ENCODE results near the gene FHOD3. TPM values are rescaled to one million over a fixed set of nuclear protein-coding genes. Genes with fewer than 3 reads are reported as not detected.

The FHOD3 gene
- total RNA-seq, 2 experiments from 2014 or later = not detected

GRCh38 chr18:36593001-36593400 is 295.5 kb downstream of the FHOD3 start:
- TF ChIP-seq, protein P1, sequence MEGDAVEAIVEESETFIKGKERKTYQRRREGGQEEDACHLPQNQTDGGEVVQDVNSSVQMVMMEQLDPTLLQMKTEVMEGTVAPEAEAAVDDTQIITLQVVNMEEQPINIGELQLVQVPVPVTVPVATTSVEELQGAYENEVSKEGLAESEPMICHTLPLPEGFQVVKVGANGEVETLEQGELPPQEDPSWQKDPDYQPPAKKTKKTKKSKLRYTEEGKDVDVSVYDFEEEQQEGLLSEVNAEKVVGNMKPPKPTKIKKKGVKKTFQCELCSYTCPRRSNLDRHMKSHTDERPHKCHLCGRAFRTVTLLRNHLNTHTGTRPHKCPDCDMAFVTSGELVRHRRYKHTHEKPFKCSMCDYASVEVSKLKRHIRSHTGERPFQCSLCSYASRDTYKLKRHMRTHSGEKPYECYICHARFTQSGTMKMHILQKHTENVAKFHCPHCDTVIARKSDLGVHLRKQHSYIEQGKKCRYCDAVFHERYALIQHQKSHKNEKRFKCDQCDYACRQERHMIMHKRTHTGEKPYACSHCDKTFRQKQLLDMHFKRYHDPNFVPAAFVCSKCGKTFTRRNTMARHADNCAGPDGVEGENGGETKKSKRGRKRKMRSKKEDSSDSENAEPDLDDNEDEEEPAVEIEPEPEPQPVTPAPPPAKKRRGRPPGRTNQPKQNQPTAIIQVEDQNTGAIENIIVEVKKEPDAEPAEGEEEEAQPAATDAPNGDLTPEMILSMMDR (IDR thresholded peaks at IDR 0.05) = no peak
- H3K4me1 Mint-ChIP-seq (ENCODE audit: low read depth) = no peaks in the 10 kb centered on the region
- ChIA-PET CTCF (no interaction called here), POLR2A (no interaction called here)
- peaks cover 2% of the 10 kb centered on the region for H3K27me3 Mint-ChIP-seq
- DNase-seq (no peak), ATAC-seq (no peak)
- no peak overlapping the region for H3K27ac Mint-ChIP-seq
- intact Hi-C loops (cut with micrococcal nuclease) = no loop called here
- H3K36me3 Mint-ChIP-seq (ENCODE audit: low read depth) = no peaks in the 10 kb centered on the region
- H3K9me3 Mint-ChIP-seq = no peaks in the 10 kb centered on the region
- H3K4me3 Mint-ChIP-seq = no peak overlapping the region

GRCh38 chr18:36593641-36594040 is 296.1 kb downstream of the FHOD3 start:
- POLR2A ChIA-PET = no interaction called here
- H3K4me3 Mint-ChIP-seq = no peak overlapping the region

GRCh38 chr18:36594621-36595020 is 297.1 kb downstream of the FHOD3 start:
- intact Hi-C loops (cut with micrococcal nuclease) = no loop called here
- no peak overlapping the region for H3K4me3 Mint-ChIP-seq
- H3K27me3 Mint-ChIP-seq = no peaks in the 10 kb centered on the region
- no peaks in the 10 kb centered on the region for H3K4me1 Mint-ChIP-seq (ENCODE audit: low read depth)
- POLR2A ChIA-PET = no interaction called here
- DNase-seq (no peak), ATAC-seq (no peak)
- no peaks in the 10 kb centered on the region for H3K36me3 Mint-ChIP-seq (ENCODE audit: low read depth)
- no peak overlapping the region for H3K27ac Mint-ChIP-seq
- CTCF ChIA-PET = no interaction called here
- no peaks in the 10 kb centered on the region for H3K9me3 Mint-ChIP-seq
- TF ChIP-seq, protein P1 (IDR thresholded peaks at IDR 0.05) = no peak

More at GRCh38 chr18:36593641-36594040, 296.1 kb downstream of the FHOD3 start:
- no peaks in the 10 kb centered on the region for H3K4me1 Mint-ChIP-seq (ENCODE audit: low read depth)
- no peaks in the 10 kb centered on the region for H3K36me3 Mint-ChIP-seq (ENCODE audit: low read depth)
- ATAC-seq (no peak), DNase-seq (no peak)
- TF ChIP-seq, protein P1 (IDR thresholded peaks at IDR 0.05) = no peak
- H3K9me3 Mint-ChIP-seq = no peaks in the 10 kb centered on the region
- H3K27me3 Mint-ChIP-seq = peaks cover under 1% of the 10 kb centered on the region
- H3K27ac Mint-ChIP-seq = no peak overlapping the region
- intact Hi-C loops (cut with micrococcal nuclease) = no loop called here
- CTCF ChIA-PET = no interaction called here

DNA sequence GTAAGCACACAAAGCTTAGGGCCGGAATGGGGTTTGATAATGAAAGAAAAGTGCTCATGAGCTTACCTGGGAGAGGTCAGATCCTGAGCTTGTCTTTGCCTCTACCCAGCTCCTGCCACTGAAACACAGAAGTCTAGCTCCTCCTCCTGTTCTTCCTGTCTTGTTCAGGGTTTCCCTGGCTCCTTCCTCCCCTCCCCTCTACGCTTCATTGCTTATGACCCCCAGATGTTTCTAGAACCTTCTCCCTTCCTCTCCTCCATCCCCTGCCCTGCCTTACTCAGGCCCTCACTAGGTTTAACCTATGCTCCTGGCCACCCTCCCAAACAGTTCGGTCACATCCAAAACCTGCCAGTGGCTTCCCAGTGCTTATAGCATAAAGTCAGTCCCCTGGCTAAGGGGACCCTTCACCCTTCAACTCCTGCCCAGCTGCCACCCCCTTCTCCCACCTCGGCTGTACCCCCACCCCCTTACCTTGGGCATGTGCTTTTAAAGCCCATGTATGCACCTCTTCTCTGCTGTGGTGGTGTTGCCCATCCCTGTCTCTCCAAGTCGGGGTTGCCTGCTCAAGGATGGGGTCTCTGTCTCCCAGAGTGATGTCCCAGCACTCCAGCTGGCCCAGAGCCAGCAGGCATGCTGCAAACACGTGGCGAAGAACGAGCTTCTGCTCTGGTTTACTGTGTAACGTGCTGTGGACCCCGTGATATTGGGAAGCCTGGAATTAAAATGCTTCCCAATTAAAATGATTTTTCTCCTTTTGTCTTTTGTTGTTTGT is 297.7 kb downstream of the FHOD3 start:
- CTCF ChIA-PET = no interaction called here
- intact Hi-C loops (cut with micrococcal nuclease) = no loop called here
- DNase-seq = no peak
- H3K27ac Mint-ChIP-seq = no peak overlapping the region
- no peak for ATAC-seq
- no peaks in the 10 kb centered on the region for H3K27me3 Mint-ChIP-seq
- H3K4me1 Mint-ChIP-seq (ENCODE audit: low read depth) = no peaks in the 10 kb centered on the region
- POLR2A ChIA-PET = no interaction called here
- TF ChIP-seq, protein P1 (IDR thresholded peaks at IDR 0.05) = no peak
- no peaks in the 10 kb centered on the region for H3K9me3 Mint-ChIP-seq
- H3K4me3 Mint-ChIP-seq = no peak overlapping the region
- no peaks in the 10 kb centered on the region for H3K36me3 Mint-ChIP-seq (ENCODE audit: low read depth)

- H3K36me3 Mint-ChIP-seq (ENCODE audit: low read depth) = no peaks in the 10 kb centered on the region
- H3K9me3 Mint-ChIP-seq = no peaks in the 10 kb centered on the region
- TF ChIP-seq, protein P1 (IDR thresholded peaks at IDR 0.05) = no peak
- CTCF ChIA-PET = no interaction called here
- intact Hi-C loops (cut with micrococcal nuclease) = no loop called here
- DNase-seq (no peak), ATAC-seq (no peak)
- H3K4me1 Mint-ChIP-seq (ENCODE audit: low read depth) = no peaks in the 10 kb centered on the region
- POLR2A ChIA-PET = no interaction called here
- H3K4me3 Mint-ChIP-seq = no peak overlapping the region
- no peak overlapping the region for H3K27ac Mint-ChIP-seq
- no peaks in the 10 kb centered on the region for H3K27me3 Mint-ChIP-seq
These were observed 298.3 kb downstream of the FHOD3 start for GRCh38 chr18:36595818-36596215.
